CD4-positive, alpha-beta T cell treated with Interleukin-17A for 1 hour (primary cell): ENCODE results near the gene RUNDC1.
"Not testable (repeated sequence)": the region's sequence is repeated elsewhere in the genome, so short reads cannot be mapped to it uniquely, and the experiment has no call there.

Experiments used
- DNase-seq: peaks from one replicate; pipeline ENCODE4 v3.0.0-alpha.2; 2020

The RUNDC1 gene

GRCh38 chr17:42980274-42980765 lies at the start of gene RUNDC1:
RUNDC1 (plus strand) TSS chr17:42980565; CDS start chr17:42980577, 12 bp downstream.
- DNase-seq: peak; percentile 91

GRCh38 chr17:42937712-42938596 lies 42.4 kb upstream of the RUNDC1 start:
- DNase-seq: peak; percentile 26

- DNase-seq: no peak
Measured at GRCh38 chr17:42944211-42944610, 36.2 kb upstream of the RUNDC1 start.

- no peak for DNase-seq
Measured at GRCh38 chr17:42946812-42947211, 33.6 kb upstream of the RUNDC1 start.

GRCh38 chr17:42950044-42950783 lies 30.2 kb upstream of the RUNDC1 start:
- DNase-seq: no peak

- no peak for DNase-seq
Measured at GRCh38 chr17:42953669-42954068, 26.7 kb upstream of the RUNDC1 start.

GRCh38 chr17:42964161-42964932 lies 16.0 kb upstream of the RUNDC1 start, which contains the start of gene AARSD1:
AARSD1 (minus strand) TSS chr17:42964454; CDS start chr17:42964440, 14 bp downstream.
- DNase-seq: peak; percentile 93

- no peak for DNase-seq
Measured at GRCh38 chr17:42967925-42968324, 12.4 kb upstream of the RUNDC1 start.

GRCh38 chr17:42969001-42969581 lies 11.3 kb upstream of the RUNDC1 start:
- DNase-seq: no peak

GRCh38 chr17:42971589-42971988 lies 8.8 kb upstream of the RUNDC1 start:
- DNase-seq: no peak

GRCh38 chr17:42973323-42973722 lies 7.0 kb upstream of the RUNDC1 start:
- not testable (repeated sequence) for DNase-seq

- DNase-seq: no peak
Measured at GRCh38 chr17:42975265-42975664, 5.1 kb upstream of the RUNDC1 start.

GRCh38 chr17:42975701-42976100 lies 4.7 kb upstream of the RUNDC1 start:
- DNase-seq: not testable (repeated sequence)

- DNase-seq: no peak
Measured at GRCh38 chr17:42979511-42980273, 673 bp upstream of the RUNDC1 start, which contains the start of gene PTGES3L. PTGES3L (minus strand) TSS chr17:42980080; CDS start chr17:42980053, 27 bp downstream.

GRCh38 chr17:42980766-42981397 lies 517 bp downstream of the RUNDC1 start:
- peak; percentile 56 for DNase-seq

GRCh38 chr17:42982266-42982665 lies 1.9 kb downstream of the RUNDC1 start:
- DNase-seq: no peak

- DNase-seq: no peak
Measured at GRCh38 chr17:42985225-42985624, 4.9 kb downstream of the RUNDC1 start.

GRCh38 chr17:42989141-42989540 lies 8.8 kb downstream of the RUNDC1 start:
- no peak for DNase-seq

- DNase-seq: no peak
Measured at GRCh38 chr17:42989726-42990652, 9.6 kb downstream of the RUNDC1 start.

GRCh38 chr17:42991471-42991870 lies 11.1 kb downstream of the RUNDC1 start:
- DNase-seq: no peak
